ENCODE data around the gene SHF. TPM values are rescaled to one million over a fixed set of nuclear protein-coding genes. Genes with fewer than 3 reads are reported as not detected.

The SHF gene
- total RNA-seq, 1 donor: 3.3 TPM

DNA sequence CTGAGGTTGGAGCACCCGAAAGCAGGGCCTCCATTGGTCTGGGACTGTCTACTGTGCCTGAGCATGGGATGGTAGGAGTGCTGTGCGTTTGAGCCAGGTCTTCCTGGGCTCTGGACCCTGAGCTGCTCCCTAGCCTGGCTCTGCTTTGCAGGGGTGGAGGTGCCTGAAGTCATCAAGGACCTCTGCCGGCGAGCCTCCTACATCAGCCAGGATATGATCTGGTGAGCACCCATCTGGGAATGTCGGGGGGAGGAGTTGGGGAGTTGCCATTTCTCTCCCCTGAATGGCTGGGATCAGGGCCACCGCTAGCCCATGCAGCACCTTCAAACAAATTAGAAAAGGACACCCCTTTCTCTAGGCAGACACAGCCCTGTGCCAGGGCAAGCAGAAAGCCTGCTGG lies 37.3 kb downstream of the SHF start:
- TF ChIP-seq, protein P1, sequence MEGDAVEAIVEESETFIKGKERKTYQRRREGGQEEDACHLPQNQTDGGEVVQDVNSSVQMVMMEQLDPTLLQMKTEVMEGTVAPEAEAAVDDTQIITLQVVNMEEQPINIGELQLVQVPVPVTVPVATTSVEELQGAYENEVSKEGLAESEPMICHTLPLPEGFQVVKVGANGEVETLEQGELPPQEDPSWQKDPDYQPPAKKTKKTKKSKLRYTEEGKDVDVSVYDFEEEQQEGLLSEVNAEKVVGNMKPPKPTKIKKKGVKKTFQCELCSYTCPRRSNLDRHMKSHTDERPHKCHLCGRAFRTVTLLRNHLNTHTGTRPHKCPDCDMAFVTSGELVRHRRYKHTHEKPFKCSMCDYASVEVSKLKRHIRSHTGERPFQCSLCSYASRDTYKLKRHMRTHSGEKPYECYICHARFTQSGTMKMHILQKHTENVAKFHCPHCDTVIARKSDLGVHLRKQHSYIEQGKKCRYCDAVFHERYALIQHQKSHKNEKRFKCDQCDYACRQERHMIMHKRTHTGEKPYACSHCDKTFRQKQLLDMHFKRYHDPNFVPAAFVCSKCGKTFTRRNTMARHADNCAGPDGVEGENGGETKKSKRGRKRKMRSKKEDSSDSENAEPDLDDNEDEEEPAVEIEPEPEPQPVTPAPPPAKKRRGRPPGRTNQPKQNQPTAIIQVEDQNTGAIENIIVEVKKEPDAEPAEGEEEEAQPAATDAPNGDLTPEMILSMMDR (IDR thresholded peaks at IDR 0.05; ENCODE audit: extremely low read depth, low read depth, low read length): no peak
- Histone ChIP-seq H3K36me3 (ENCODE audit: insufficient read depth, low read length) (no peaks in the 10 kb centered on the region), H3K27ac (ENCODE audit: low read depth, low read length) (no peak overlapping the region), H3K79me2 (ENCODE audit: insufficient read depth, low read length) (no peaks in the 10 kb centered on the region), H2AFZ (ENCODE audit: low read length) (peak overlapping the region; percentile 14), H3K9me3 (ENCODE audit: low read depth, low read length) (no peaks in the 10 kb centered on the region), H3K27me3 (ENCODE audit: insufficient read depth, low read length) (no peaks in the 10 kb centered on the region), H3K4me3 (ENCODE audit: insufficient read depth, low read length) (no peak overlapping the region), H3K4me1 (ENCODE audit: insufficient read depth, low read length) (peaks cover 17% of the 10 kb centered on the region), H4K20me1 (ENCODE audit: insufficient read depth, low read length) (no peaks in the 10 kb centered on the region), H3K4me2 (ENCODE audit: insufficient read depth, low read length) (no peak overlapping the region)
- DNase-seq (ENCODE audit: insufficient read length, low spot score, missing footprints): peak; percentile 83

DNA sequence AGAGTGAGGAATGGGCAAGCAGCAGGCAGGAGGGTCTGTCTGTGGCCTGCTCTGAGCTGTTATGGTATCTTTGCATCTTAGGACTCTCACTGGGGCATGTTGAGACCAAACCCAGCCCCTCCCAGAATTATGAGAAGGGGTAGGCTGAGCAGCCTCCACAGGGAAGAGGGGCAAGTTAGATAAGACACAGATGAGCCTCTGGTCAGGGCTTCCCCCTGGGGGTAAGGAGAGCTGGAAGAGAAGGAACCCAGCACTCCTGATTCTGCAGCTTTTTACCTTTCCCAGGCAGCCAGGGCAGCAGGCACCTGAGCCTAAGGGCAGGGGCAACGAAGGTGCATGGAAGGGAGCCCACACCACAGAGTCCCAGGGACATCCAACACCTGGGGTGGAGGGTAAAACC lies 38.7 kb downstream of the SHF start:
- Histone ChIP-seq H3K79me2 (ENCODE audit: insufficient read depth, low read length) (no peaks in the 10 kb centered on the region), H3K9me3 (ENCODE audit: low read depth, low read length) (no peaks in the 10 kb centered on the region), H3K4me2 (ENCODE audit: insufficient read depth, low read length) (no peak overlapping the region), H3K36me3 (ENCODE audit: insufficient read depth, low read length) (no peaks in the 10 kb centered on the region), H3K4me1 (ENCODE audit: insufficient read depth, low read length) (peaks cover 17% of the 10 kb centered on the region), H3K4me3 (ENCODE audit: insufficient read depth, low read length) (no peak overlapping the region), H3K27me3 (ENCODE audit: insufficient read depth, low read length) (peaks cover 6% of the 10 kb centered on the region), H4K20me1 (ENCODE audit: insufficient read depth, low read length) (no peaks in the 10 kb centered on the region), H3K27ac (ENCODE audit: low read depth, low read length) (no peak overlapping the region), H2AFZ (ENCODE audit: low read length) (no peak overlapping the region)
- TF ChIP-seq, protein P1 (IDR thresholded peaks at IDR 0.05; ENCODE audit: extremely low read depth, low read depth, low read length): no peak
- DNase-seq (ENCODE audit: insufficient read length, low spot score, missing footprints): peak; percentile 25

DNA sequence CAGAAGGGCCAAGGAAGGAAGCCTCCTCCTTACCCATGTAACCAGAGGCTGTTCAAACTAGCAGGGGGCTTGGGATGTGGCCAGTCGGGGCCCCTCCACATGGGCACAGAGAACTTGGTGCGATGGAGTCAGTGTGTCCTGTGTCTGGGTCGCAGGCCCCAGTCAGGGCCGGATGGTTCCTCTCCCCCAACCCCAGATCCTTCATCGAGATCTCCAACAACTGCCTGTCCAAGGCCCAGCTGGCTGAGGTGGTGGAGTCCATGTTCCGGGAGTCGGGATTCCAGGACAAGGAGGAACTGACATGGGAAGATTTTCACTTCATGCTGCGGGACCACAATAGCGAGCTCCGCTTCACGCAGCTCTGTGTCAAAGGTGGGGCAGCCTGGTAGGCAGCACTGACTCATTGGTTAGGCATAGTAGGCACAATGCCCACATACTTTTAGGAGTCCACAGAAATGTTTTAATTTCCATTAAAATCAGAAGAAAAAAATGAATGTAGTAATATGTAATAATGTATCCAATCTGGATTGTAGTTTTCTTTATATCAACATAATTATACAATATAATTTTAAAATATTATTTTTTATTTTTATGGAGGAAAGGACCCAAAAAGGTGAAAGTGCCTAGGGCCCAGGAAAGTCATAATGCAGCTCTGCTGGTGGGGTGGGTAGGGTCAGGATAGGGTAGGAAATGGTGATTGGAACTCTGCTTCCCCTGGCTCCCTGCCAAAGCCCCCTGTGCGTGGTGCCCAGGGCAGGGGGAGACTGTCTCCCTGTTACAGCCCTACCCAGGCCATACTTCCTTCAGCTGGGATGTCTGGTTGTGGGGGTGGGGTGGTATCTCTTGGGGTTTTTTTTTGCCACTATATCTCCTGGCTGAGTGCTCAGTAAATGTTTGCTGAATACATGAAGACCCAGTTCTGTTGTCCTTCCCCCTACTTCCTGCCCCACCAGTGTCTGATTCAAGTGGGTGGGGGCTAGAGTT lies 39.4 kb downstream of the SHF start:
- DNase-seq (ENCODE audit: insufficient read length, low spot score, missing footprints): peak; percentile 74

DNA sequence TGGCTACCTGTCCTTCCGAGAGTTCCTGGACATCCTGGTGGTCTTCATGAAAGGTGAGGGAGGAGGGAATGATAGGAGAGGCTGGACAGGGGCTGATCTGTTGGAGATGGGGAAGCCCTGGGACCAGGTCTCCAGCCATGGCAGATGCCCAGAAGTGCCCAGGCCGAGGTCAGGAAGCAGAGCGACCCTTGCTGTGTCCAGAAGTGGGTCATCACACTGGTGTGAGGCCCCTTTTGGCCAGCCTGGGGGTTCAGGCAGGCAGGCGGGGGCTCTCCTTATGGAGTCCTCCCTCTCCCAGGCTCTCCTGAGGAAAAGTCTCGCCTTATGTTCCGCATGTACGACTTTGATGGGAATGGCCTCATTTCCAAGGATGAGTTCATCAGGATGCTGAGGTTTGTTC lies 40.2 kb downstream of the SHF start:
- Histone ChIP-seq H3K79me2 (ENCODE audit: insufficient read depth, low read length) (no peaks in the 10 kb centered on the region), H3K9me3 (ENCODE audit: low read depth, low read length) (no peaks in the 10 kb centered on the region), H3K4me1 (ENCODE audit: insufficient read depth, low read length) (peaks cover 17% of the 10 kb centered on the region), H3K27ac (ENCODE audit: low read depth, low read length) (no peak overlapping the region), H3K27me3 (ENCODE audit: insufficient read depth, low read length) (peaks cover 6% of the 10 kb centered on the region), H3K4me2 (ENCODE audit: insufficient read depth, low read length) (no peak overlapping the region), H2AFZ (ENCODE audit: low read length) (no peak overlapping the region), H3K4me3 (ENCODE audit: insufficient read depth, low read length) (no peak overlapping the region), H4K20me1 (ENCODE audit: insufficient read depth, low read length) (no peaks in the 10 kb centered on the region), H3K36me3 (ENCODE audit: insufficient read depth, low read length) (no peaks in the 10 kb centered on the region)
- DNase-seq (ENCODE audit: insufficient read length, low spot score, missing footprints): no peak
- TF ChIP-seq, protein P1 (IDR thresholded peaks at IDR 0.05; ENCODE audit: extremely low read depth, low read depth, low read length): no peak

More for the DNA sequence above, 39.4 kb downstream of the SHF start:
- Histone ChIP-seq H3K4me3 (ENCODE audit: insufficient read depth, low read length) (no peak overlapping the region), H3K4me2 (ENCODE audit: insufficient read depth, low read length) (no peak overlapping the region), H2AFZ (ENCODE audit: low read length) (no peak overlapping the region), H3K9me3 (ENCODE audit: low read depth, low read length) (no peaks in the 10 kb centered on the region), H3K4me1 (ENCODE audit: insufficient read depth, low read length) (peaks cover 17% of the 10 kb centered on the region), H3K79me2 (ENCODE audit: insufficient read depth, low read length) (no peaks in the 10 kb centered on the region), H3K36me3 (ENCODE audit: insufficient read depth, low read length) (no peaks in the 10 kb centered on the region), H3K27me3 (ENCODE audit: insufficient read depth, low read length) (peaks cover 6% of the 10 kb centered on the region), H3K27ac (ENCODE audit: low read depth, low read length) (no peak overlapping the region), H4K20me1 (ENCODE audit: insufficient read depth, low read length) (no peaks in the 10 kb centered on the region)
- TF ChIP-seq, protein P1 (IDR thresholded peaks at IDR 0.05; ENCODE audit: extremely low read depth, low read depth, low read length): no peak

All from osteoblast (primary cell).